ENCODE data around the gene COG2. TPM values are rescaled to one million over a fixed set of nuclear protein-coding genes. Genes with fewer than 3 reads are reported as not detected.

The COG2 gene
- total RNA-seq, 1 donor from 2014 or later: 34.0 TPM

DNA sequence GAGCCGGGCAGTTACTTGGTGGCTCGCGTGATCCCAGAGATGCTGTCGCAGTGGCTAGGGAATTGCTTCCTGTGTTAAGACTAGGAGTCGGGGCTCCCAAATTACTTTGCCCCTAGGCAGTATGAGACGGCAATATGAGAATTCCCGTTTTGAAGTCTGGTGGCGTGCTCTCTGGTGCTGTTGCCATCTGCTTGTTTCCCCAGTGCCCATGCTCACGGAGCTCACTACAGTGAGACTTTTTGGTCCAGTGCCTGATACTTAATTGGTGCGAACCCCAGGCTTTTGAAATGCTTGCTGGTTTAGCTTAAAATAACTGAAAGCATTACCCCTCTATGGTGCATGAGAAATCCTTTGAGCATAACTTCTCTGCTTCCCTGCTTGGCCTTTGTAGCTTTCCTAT is 49.3 kb downstream of the COG2 start:
- Mint-ChIP-seq H3K36me3 (peaks cover 38% of the 10 kb centered on the region), H3K27ac (no peak overlapping the region), H3K4me3 (no peak overlapping the region), H3K27me3 (no peaks in the 10 kb centered on the region), H3K4me1 (ENCODE audit: unreplicated experiment) (peaks cover 18% of the 10 kb centered on the region), H3K9me3 (no peaks in the 10 kb centered on the region)
- TF ChIP-seq, protein P1, sequence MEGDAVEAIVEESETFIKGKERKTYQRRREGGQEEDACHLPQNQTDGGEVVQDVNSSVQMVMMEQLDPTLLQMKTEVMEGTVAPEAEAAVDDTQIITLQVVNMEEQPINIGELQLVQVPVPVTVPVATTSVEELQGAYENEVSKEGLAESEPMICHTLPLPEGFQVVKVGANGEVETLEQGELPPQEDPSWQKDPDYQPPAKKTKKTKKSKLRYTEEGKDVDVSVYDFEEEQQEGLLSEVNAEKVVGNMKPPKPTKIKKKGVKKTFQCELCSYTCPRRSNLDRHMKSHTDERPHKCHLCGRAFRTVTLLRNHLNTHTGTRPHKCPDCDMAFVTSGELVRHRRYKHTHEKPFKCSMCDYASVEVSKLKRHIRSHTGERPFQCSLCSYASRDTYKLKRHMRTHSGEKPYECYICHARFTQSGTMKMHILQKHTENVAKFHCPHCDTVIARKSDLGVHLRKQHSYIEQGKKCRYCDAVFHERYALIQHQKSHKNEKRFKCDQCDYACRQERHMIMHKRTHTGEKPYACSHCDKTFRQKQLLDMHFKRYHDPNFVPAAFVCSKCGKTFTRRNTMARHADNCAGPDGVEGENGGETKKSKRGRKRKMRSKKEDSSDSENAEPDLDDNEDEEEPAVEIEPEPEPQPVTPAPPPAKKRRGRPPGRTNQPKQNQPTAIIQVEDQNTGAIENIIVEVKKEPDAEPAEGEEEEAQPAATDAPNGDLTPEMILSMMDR (conservative IDR thresholded peaks at IDR 0.05): no peak
- DNase-seq (ENCODE audit: extremely low spot score, unreplicated experiment): no peak

DNA sequence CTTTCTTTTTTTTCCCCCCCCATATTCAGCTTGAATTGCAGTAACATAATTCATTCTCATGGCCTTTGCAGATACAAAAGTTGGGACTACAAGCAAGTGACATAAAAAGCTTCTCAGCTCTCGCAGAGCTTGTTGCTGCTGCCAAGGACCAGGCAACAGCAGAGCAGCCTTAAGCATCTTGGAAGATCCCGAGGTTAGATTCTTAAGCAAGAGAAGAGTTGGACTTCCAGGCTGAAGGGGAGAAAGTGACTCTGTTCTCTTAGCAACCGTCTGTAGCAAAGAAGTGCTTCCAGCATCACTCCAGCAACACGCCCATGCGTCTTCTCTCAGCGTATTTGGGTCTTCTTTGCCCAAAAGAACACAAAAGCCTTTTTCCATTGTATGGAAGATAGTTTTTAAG is 50.9 kb downstream of the COG2 start:
- TF ChIP-seq, protein P1 (conservative IDR thresholded peaks at IDR 0.05): no peak
- H3K9me3 Mint-ChIP-seq: no peaks in the 10 kb centered on the region
- H3K27ac Mint-ChIP-seq: no peak overlapping the region
- DNase-seq (ENCODE audit: extremely low spot score, unreplicated experiment): no peak
- peaks cover 28% of the 10 kb centered on the region for H3K36me3 Mint-ChIP-seq
- H3K4me3 Mint-ChIP-seq: no peak overlapping the region
- no peaks in the 10 kb centered on the region for H3K27me3 Mint-ChIP-seq
- H3K4me1 Mint-ChIP-seq (ENCODE audit: unreplicated experiment): peaks cover 18% of the 10 kb centered on the region

DNA sequence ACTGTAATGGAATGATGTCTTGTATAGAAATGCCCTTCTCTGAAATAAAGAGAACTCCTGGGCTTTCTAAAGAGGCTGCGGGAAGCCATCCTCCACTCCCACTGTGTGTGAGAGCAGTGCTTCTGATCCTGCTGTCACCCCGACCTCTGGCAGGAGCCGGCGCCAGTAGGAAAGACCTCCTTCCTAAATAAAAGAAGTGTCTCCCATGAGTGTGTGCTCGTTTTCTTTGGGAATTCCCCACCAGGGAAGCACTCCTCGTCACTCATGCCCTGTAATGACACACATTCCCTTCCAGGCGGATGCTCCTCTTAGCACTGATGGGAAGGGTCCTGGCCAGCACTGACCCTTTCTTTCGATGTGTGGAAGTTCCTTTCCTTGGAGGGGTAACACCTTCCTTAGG is 51.5 kb downstream of the COG2 start:
- Mint-ChIP-seq H3K9me3 (no peaks in the 10 kb centered on the region), H3K27me3 (no peaks in the 10 kb centered on the region), H3K4me1 (ENCODE audit: unreplicated experiment) (peaks cover 18% of the 10 kb centered on the region), H3K27ac (no peak overlapping the region), H3K36me3 (peaks cover 25% of the 10 kb centered on the region), H3K4me3 (no peak overlapping the region)
- TF ChIP-seq, protein P1 (conservative IDR thresholded peaks at IDR 0.05): no peak
- no peak for DNase-seq (ENCODE audit: extremely low spot score, unreplicated experiment)

DNA sequence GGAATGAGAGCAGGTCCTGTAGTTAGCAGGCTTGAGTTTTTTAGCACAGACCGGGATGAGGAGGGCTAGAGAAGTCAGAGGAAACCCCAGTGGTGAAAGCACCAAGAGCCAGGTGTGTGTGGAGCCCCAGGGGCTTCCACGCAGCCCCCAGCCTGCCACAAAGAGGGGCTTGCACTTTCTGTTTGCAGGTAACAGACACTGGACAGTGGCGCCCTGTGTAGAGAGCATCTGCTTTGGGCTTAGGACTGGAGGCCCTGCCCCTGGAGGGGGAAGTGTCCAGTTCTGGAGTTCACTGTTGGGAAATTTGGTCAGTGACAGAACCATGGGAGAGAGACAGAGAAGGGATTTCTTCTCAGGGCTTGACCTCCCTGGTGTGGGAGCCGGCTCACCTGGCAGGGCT is 52.2 kb downstream of the COG2 start:
- Mint-ChIP-seq H3K9me3 (no peaks in the 10 kb centered on the region), H3K4me3 (no peak overlapping the region), H3K27me3 (no peaks in the 10 kb centered on the region), H3K27ac (no peak overlapping the region), H3K36me3 (peaks cover 25% of the 10 kb centered on the region), H3K4me1 (ENCODE audit: unreplicated experiment) (peaks cover 17% of the 10 kb centered on the region)
- DNase-seq (ENCODE audit: extremely low spot score, unreplicated experiment): no peak
- TF ChIP-seq, protein P1 (conservative IDR thresholded peaks at IDR 0.05): no peak

DNA sequence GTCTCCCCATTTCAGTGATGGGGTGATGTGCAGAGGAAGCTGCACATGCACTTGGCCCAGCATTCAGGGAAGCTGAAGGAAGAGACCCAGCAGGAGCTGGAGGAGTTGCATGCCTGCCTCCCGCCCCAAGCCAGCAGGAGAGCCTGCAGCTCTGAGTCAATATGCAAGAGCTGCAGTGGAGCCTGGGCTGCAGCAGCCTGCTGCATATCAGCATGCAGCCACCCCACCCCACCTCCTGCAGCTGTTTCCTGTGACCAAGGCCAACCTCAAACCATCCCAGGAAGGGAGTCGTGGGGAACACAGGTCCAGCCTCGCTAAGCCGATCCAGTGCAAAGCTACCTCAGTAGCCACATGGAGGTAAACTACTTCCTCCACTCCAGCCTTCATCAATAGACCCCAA is 52.7 kb downstream of the COG2 start:
- H3K4me1 Mint-ChIP-seq (ENCODE audit: unreplicated experiment): peaks cover 12% of the 10 kb centered on the region
- no peak for DNase-seq (ENCODE audit: extremely low spot score, unreplicated experiment)
- peaks cover 20% of the 10 kb centered on the region for H3K36me3 Mint-ChIP-seq
- no peaks in the 10 kb centered on the region for H3K27me3 Mint-ChIP-seq
- H3K27ac Mint-ChIP-seq: no peak overlapping the region
- H3K4me3 Mint-ChIP-seq: no peak overlapping the region
- H3K9me3 Mint-ChIP-seq: no peaks in the 10 kb centered on the region
- TF ChIP-seq, protein P1 (conservative IDR thresholded peaks at IDR 0.05): no peak

DNA sequence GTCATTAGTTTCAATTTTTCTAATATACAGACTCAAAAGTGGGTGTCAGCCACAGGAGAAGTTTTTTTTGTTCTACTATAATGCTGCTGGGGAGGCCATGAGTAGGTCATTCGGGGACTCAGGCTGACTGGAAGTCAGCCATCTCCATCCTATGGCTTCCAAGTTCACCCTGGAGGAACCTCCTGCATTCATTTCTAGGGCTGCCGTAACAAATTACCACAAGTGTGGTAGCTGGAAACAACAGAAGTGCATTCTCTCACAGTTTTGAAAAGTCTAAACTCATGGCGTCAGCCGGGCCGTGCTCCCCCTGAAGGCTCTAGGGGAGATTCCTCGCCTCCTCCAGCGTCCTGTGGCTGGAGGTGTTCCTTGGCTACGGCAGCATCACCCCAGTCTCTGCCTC is 53.9 kb downstream of the COG2 start:
- H3K36me3 Mint-ChIP-seq: peaks cover 20% of the 10 kb centered on the region
- no peak overlapping the region for H3K4me3 Mint-ChIP-seq
- H3K27ac Mint-ChIP-seq: no peak overlapping the region
- no peaks in the 10 kb centered on the region for H3K9me3 Mint-ChIP-seq
- TF ChIP-seq, protein P1 (conservative IDR thresholded peaks at IDR 0.05): no peak
- H3K27me3 Mint-ChIP-seq: no peaks in the 10 kb centered on the region
- peaks cover 8% of the 10 kb centered on the region for H3K4me1 Mint-ChIP-seq (ENCODE audit: unreplicated experiment)
- DNase-seq (ENCODE audit: extremely low spot score, unreplicated experiment): no peak

All from type B pancreatic cell (in vitro differentiated cells).